Skeletal muscle cell (primary cell): Measurements from ENCODE around the gene RIMS3.
"Not testable (repeated sequence)": the region's sequence is repeated elsewhere in the genome, so short reads cannot be mapped to it uniquely, and the experiment has no call there.

Source experiments
- DNase-seq: peaks from one replicate; pipeline ENCODE4 v3.0.0-alpha.2; 2010; ENCODE audit warnings: low read depth
- H3K4me3 ChIP-seq: 2 replicates; pipeline ENCODE4 v1.5.1; 2011; ENCODE audit warnings: low read depth, mild to moderate bottlenecking, control low read depth, low read length, moderate library complexity

RIMS3 gene

DNA sequence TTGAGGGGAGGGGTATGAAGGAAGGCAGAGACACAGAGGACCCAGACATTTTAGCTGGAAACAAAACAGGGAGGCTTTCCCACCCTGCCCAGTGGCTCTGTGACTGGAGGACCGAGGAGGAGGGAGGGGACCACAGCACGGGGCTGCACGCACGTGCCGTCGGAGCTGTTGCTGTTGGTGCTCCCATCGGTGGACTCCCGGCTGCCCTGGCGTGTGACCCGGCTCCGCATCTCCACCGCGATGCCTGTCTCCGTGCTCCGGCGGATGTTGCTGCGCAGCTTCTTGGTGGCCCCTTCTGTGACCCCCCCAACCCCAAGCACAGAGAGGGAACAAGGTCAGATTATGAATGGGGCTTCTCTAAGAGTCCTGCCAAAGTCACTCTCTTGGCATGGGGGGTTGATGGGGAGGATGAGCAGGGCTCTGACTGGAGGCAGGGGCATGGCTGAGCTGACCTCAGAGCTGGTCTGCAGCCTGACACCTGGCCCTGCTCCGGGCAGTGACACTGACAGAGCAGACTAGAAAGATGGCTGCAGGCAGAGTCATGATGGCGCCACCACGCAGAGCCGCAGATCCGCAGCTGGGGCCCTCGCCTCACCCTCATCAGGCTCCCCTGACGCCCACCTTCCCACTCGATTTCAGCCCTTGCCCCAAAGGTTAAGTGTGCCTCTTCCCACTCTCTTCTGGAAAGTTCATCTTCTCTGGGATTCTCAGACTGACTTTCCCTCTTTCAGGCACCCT, 29.6 kb downstream of the RIMS3 start:
- DNase-seq = no peak
- no peak overlapping the region for H3K4me3 ChIP-seq

GRCh38 chr1:40634901-40635655, 30.4 kb downstream of the RIMS3 start:
- DNase-seq = no peak
- no peak overlapping the region for H3K4me3 ChIP-seq

DNA sequence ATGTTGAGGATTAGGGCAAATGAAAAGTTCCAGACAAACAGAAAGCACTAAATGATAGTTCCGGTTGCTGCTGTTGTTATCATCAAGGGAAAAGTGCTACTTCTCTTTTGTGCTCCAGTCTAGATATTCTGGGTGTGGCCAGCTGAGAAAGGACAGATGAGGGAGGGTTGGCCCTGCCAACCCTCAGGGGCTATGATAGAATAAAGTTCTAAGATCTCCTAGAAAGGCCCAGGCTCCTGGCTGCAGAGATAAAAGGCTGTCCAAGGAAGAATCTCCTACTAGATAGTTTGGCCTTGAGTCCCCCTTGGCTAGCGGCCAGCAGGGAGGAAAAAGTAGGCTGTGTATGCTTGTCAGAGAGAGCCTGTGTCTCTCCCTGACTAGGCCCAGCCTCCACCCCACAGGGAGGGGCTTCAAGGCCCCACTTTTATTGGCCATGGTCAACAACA, 31.5 kb downstream of the RIMS3 start:
- DNase-seq = no peak

GRCh38 chr1:40633523-40633922, 32.0 kb downstream of the RIMS3 start:
- no peak overlapping the region for H3K4me3 ChIP-seq
- no peak for DNase-seq

More for the DNA sequence above, 31.5 kb downstream of the RIMS3 start:
- no peak overlapping the region for H3K4me3 ChIP-seq

DNA sequence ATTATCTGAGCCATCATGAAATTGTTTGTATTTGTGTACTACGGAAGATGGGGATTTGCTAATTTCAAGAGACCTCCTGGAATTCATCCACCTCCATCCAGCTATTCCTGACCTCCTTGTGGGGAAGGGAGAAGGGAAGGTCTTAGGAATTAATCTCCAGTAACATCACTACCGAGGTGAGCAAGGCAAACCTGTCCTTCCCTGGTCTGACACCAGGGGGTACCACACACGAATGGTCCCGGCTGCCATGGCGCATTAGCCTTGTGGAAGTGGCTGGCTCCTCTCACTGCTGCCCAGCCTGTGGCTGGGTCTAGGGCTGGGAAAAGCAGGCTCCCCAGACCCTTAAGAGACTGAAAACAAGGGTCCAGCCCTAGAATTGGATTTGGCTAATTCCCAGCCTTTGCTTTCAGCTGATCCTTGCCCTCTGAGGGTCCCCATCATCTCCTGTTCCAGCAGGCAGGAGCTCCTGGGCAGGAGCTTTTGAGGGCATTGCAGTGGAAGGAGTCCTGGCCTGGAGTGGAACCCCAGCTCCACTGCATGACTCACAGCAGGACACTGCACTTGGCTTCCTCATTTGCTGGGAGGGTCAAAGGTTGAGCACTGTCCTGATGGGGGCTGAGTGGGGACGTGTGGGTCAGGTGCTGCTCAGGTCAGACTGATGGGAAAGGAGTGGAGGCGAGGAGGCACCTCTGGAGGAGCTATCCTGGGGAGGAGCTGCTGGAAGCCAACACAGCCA, 34.8 kb downstream of the RIMS3 start:
- no peak for DNase-seq

GRCh38 chr1:40629546-40629945, 35.9 kb downstream of the RIMS3 start:
- DNase-seq, H3K4me3 ChIP-seq: not testable (repeated sequence)

More for the DNA sequence above, 34.8 kb downstream of the RIMS3 start:
- no peak overlapping the region for H3K4me3 ChIP-seq

- DNase-seq = no peak
- H3K4me3 ChIP-seq = no peak overlapping the region
Measured at GRCh38 chr1:40628903-40629292, 36.6 kb downstream of the RIMS3 start.

DNA sequence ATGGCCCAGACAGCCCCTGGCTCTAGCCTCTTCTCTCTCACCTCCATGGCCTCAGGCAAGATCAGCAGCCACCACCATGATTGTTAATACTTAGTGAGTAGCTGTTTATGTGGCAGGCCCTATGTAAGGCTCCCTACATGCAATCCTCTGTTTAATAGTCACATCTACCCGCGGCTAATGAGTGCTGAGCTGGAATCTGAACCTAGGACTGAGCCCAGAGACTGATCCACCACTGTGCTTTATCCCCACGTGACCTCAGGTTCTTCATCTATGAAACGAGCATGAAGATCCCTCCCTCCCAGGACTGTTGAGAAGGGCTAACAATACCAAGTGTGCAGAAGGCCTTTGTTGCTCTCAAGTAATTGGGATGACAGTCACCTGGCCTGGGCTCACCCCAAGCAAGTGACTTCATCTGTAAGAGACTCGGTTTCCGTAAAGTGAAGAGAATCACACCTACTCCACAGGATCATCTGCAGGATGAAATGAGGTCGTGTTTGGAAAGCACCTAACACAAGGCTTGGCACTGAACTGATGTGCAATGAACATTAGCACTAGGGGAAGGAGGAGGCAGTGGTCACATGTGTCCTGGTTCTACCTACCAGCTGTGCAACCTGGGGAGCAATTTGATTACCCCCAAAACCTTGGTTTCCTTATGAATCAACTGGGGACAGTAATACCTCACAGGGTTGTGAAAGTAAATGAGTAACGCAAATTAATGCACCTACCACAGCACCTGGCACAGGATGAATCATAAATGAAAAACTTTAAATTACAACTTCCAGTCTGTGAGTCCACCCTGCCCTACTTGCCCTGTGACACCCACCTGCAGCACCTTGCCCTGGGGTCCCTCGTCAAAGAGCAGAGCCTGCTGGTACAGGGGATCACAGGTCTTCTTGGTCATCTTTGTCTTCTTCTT, 37.2 kb downstream of the RIMS3 start:
- H3K4me3 ChIP-seq = no peak overlapping the region
- no peak for DNase-seq

DNA sequence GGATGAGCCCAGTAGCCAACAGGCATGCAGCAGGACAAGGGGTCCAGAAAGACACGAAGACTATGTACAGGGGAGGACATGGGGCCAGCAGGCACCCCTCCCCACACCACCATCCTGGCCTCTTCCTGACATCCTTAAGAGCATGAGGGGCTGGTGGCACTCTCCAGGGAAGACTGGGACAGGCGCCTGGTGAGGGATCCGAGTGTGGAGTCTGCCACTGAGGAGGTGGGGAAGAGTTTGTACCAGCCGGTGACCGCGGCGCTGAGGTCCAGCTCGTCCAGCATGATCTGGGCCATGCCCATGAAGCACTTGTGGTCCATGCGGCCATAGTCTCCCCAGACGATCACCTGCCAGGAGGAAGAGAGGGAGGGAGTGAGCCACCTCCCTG, 39.1 kb downstream of the RIMS3 start:
- no peak overlapping the region for H3K4me3 ChIP-seq
- no peak for DNase-seq

GRCh38 chr1:40625476-40626382, 39.8 kb downstream of the RIMS3 start:
- DNase-seq = no peak
- no peak overlapping the region for H3K4me3 ChIP-seq

DNA sequence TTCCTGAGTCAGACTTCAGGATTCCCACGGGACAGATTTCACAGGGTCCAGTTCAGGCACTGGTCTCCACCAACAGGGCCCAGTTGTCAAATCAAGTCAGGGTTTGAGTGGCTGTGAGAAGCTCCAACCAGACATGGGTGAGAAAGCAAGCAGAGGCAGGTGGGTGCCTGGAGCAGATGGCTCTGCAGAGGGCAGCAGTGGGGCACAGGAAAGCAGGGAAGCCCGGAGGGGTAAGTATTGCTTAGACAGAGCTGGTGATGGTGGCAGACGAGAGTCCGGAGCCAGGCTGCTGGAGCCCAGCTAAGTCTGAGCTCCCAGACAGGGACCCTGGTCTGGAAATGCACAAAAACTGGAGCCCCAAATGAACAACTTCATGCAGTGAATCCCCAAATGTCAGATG, 40.4 kb downstream of the RIMS3 start:
- H3K4me3 ChIP-seq = no peak overlapping the region
- no peak for DNase-seq

DNA sequence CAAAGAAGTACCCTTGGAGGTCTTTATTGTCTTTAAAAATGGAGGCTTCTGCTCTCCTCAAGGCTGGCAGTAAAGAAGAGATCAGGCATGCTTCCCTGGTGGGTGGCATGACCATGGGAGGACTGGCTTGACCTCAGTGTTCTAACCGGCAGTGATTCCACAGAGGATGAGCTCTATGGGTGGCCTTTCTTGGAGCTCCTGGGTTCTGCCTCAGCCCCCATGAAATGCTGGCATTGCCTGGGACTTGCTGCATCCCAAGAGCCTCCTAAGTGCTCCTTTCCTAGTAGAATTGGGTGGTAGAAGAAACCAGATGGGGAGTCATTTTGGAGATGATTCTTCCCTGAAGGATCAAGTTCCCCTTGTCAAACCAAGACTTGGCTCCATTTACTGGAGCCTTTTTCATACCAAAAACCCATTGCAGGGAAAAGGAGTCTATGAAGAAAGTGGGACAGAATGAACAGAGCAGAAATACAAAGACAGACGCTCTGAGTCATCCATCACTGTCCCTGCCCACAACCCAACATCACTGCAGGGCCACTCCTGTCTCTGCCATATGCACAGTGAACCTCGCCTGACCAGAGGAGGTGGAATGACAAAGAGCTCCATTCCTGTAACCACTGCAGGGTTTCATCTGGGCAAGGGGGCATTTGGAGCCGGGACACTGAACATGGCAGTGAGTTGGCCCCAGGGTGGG, 42.4 kb downstream of the RIMS3 start:
- DNase-seq = no peak
- H3K4me3 ChIP-seq = no peak overlapping the region

DNA sequence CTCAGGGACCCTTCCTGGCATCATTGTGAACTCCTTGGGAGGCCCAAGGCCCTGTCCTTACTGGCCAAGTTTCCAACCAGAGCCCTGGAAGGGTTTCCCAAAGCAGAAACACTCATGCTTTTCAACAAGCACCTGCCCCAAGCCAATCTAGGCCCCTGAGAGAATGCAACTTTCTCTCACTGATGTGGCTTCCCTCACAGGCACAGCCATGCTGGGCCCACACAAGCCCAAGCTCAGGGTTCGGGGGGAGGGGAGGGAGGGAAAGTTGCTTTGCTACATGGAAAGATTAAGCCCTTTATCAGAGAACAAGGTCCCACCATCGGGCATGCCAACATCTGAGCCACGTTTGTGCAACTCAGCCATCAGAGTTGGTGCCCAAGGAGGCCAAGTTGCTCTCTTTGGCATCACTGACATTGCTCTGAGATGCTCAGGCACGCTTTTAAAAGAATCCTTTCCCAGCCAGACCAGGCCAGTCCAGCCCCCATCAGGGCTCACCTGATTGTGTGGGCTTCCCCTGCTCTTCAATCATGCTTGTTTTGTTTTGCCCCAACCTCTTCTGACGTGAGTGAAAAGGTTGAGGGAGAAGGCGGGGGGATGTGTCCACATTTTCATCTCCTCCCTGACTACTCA, 43.5 kb downstream of the RIMS3 start:
- H3K4me3 ChIP-seq = no peak overlapping the region
- DNase-seq = no peak

DNA sequence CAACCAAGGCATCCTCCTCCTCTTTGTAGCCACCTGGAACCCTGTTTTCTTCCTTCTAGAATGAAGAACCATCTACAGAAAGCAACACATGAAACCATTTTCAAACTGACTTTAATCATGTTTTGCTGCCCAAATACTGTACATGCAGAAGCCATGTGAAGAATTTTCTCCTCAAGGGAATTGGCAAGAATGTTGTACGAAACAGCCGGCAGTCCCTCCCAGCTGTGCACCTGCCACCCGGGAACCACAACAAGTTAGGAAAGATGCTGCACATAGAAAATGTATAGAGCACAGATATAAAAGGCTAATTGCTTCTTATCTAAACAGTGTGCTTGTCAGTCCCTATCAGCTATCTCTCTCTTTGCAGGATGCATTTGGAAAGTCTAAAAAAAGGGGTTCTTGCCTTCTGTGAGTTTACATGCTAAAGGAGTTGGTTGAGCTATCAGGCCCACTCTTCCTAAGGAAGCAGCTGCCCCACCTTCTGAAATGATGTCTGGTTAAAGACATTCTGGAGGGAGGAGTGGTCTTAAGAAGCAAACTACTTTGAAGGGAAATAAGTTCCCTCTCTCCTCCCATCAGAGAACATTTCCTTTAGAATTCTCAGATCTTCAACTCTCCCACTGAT, 44.8 kb downstream of the RIMS3 start:
- no peak overlapping the region for H3K4me3 ChIP-seq
- no peak for DNase-seq

DNA sequence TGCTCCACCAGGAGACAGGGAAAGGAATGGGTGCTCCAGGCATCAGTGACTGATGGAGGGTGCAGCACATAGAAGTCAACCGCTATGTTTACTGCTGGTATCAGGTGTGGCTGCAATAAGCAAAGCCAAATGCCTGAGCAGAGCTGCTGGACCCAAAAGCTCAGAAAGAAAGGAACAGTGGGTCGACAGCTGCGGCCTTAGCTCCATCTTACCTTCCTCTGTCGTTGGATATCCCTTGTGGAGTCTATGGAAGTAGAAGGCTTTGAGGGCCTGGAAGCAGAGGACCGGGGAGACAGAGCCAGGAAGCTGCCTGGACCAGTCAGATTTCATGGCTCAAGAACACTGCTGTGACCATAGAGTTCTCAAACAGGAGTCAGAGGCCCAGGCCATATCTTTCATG, 45.3 kb downstream of the RIMS3 start:
- H3K4me3 ChIP-seq = no peak overlapping the region
- no peak for DNase-seq

- no peak for DNase-seq
- H3K4me3 ChIP-seq = no peak overlapping the region
Measured at GRCh38 chr1:40618108-40618507, 47.4 kb downstream of the RIMS3 start.

- no peak overlapping the region for H3K4me3 ChIP-seq
- no peak for DNase-seq
Measured at GRCh38 chr1:40612345-40612831, 53.1 kb downstream of the RIMS3 start.
